ENCODE data around the gene NOX3.

Gene NOX3

DNA sequence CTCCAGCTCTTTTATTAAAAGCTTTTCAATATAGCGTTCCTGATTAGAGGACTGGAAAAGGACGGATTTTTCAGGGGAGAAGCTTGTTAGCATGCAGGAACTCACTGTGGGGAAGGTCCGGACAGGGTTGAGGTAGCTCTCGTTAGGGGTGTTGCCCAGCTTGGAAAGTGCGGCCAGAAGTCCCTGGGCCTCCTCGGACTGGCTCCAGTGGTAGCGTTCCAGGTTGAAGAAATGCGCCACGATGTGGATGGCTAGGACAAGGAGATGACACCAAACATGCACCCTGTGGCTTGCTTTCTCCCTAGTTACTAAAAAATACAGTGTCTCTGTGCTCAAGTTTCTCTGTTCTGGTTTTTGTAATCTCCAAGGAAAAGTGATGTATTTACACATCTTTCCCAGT lies 12.5 kb downstream of the NOX3 start:
- Histone ChIP-seq H3K27me3 (ENCODE audit: insufficient read depth, poor library complexity, severe bottlenecking) (no peaks in the 10 kb centered on the region), H3K4me1 (ENCODE audit: insufficient read depth, poor library complexity, severe bottlenecking) (no peaks in the 10 kb centered on the region), H3K36me3 (ENCODE audit: low read depth) (no peaks in the 10 kb centered on the region), H3K4me3 (ENCODE audit: severe bottlenecking) (no peak overlapping the region), H3K27ac (ENCODE audit: poor library complexity, severe bottlenecking) (no peak overlapping the region), H3K9me3 (ENCODE audit: severe bottlenecking) (no peaks in the 10 kb centered on the region)
- no peak for ATAC-seq (ENCODE audit: low read depth)
- no peak for DNase-seq (ENCODE audit: low spot score)
- TF ChIP-seq, protein P1, sequence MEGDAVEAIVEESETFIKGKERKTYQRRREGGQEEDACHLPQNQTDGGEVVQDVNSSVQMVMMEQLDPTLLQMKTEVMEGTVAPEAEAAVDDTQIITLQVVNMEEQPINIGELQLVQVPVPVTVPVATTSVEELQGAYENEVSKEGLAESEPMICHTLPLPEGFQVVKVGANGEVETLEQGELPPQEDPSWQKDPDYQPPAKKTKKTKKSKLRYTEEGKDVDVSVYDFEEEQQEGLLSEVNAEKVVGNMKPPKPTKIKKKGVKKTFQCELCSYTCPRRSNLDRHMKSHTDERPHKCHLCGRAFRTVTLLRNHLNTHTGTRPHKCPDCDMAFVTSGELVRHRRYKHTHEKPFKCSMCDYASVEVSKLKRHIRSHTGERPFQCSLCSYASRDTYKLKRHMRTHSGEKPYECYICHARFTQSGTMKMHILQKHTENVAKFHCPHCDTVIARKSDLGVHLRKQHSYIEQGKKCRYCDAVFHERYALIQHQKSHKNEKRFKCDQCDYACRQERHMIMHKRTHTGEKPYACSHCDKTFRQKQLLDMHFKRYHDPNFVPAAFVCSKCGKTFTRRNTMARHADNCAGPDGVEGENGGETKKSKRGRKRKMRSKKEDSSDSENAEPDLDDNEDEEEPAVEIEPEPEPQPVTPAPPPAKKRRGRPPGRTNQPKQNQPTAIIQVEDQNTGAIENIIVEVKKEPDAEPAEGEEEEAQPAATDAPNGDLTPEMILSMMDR (IDR thresholded peaks at IDR 0.05; ENCODE audit: poor library complexity, severe bottlenecking) = no peak

DNA sequence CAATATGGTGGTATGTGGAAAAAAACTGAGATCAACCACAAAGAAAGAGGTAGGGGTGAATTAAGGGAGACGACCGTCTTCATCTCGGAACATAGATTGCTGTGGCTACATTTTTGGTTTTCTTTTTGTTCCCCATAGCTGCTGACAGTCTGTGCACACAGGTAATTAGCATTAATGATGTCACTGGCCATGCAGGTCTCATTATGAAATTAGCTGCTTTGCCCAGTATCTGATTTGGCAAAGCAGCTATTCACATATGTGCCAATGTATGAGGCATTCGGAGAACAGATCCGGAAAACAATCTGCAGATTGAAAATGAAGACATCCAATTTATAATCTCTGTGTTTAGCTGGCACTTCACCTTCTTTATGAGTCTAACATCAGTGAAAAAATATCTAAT lies 13.1 kb downstream of the NOX3 start:
- no peaks in the 10 kb centered on the region for H3K27me3 ChIP-seq (ENCODE audit: insufficient read depth, poor library complexity, severe bottlenecking)
- TF ChIP-seq, protein P1 (IDR thresholded peaks at IDR 0.05; ENCODE audit: poor library complexity, severe bottlenecking) = no peak
- ATAC-seq (ENCODE audit: low read depth) = no peak
- H3K9me3 ChIP-seq (ENCODE audit: severe bottlenecking) = no peaks in the 10 kb centered on the region
- H3K36me3 ChIP-seq (ENCODE audit: low read depth) = no peaks in the 10 kb centered on the region
- no peak overlapping the region for H3K4me3 ChIP-seq (ENCODE audit: severe bottlenecking)
- H3K4me1 ChIP-seq (ENCODE audit: insufficient read depth, poor library complexity, severe bottlenecking) = no peaks in the 10 kb centered on the region
- DNase-seq (ENCODE audit: low spot score) = no peak
- H3K27ac ChIP-seq (ENCODE audit: poor library complexity, severe bottlenecking) = no peak overlapping the region

DNA sequence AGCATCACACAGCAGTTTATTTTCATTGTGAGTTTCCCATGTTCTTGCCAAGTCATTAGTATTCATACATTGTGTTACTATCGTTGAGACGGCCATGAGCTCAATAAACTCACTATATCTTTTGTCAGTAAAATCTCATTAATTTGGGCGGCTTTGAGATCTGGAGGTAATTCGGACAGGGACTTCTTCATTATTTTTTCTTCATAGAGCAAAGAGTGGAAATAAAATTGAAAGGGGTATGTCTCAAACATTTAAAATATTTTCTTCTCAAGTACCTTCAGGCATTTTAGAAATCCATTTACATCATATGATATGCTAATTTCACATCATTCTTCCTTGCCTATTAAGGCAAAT lies 14.6 kb downstream of the NOX3 start:
- Histone ChIP-seq H3K27ac (ENCODE audit: poor library complexity, severe bottlenecking) (no peak overlapping the region), H3K9me3 (ENCODE audit: severe bottlenecking) (no peaks in the 10 kb centered on the region), H3K36me3 (ENCODE audit: low read depth) (no peaks in the 10 kb centered on the region), H3K4me1 (ENCODE audit: insufficient read depth, poor library complexity, severe bottlenecking) (no peaks in the 10 kb centered on the region), H3K27me3 (ENCODE audit: insufficient read depth, poor library complexity, severe bottlenecking) (no peaks in the 10 kb centered on the region), H3K4me3 (ENCODE audit: severe bottlenecking) (no peak overlapping the region)
- TF ChIP-seq, protein P1 (IDR thresholded peaks at IDR 0.05; ENCODE audit: poor library complexity, severe bottlenecking) = no peak
- no peak for ATAC-seq (ENCODE audit: low read depth)
- no peak for DNase-seq (ENCODE audit: low spot score)

DNA sequence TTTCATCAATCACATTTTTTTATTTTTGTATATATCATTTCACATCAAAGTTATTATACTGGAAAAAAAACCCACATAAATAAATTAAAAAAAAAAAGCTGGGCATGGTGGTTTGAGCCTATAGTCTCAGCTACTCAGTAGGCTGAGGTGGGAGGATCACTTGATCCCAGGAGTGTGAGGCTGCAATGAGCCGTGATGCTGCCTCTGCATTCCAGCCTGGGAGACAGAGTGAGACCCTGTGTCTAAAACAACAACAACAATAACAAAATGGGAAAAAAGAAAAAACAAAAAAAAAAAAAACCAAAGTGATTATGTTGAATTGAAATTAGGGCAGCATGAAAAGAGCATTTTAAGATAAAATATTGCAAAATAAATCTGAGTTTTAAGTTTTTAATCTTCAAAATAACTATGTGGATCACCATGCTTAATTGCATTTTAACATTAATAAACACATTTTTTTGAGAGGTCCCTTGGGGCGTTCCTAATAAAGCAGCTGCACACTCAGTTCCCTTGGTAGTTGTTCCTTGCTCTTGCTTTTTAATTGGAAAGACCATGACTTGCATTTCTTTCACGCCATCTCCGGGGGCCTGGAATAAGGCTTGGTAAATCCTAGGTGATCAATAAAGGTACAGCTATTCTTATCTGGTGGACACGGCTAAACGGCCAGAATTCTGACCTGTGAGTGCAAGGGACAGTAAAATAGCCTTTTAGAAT lies 15.1 kb downstream of the NOX3 start:
- H3K27ac ChIP-seq (ENCODE audit: poor library complexity, severe bottlenecking) = no peak overlapping the region
- no peak for ATAC-seq (ENCODE audit: low read depth)
- TF ChIP-seq, protein P1 (IDR thresholded peaks at IDR 0.05; ENCODE audit: poor library complexity, severe bottlenecking) = no peak

DNA sequence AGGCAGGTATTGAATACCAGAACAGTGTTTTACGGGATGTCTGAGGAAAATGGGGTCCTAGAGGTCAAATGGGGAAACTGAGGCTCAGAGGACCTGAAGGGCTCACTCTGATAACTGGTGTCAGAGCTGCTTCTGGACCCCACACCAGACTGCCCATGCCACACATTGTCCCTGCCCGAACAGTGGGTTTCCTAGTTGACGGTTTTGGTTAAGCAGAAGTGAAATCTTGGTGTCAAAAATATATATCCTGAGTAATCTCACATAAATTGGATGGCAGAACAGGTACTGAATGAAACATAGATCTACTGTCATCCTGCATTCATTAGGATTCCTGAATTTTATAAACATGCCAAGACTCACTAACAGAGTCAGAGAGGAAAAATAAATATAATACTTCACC lies 16.3 kb downstream of the NOX3 start:
- no peak for DNase-seq (ENCODE audit: low spot score)

More for the DNA sequence above, 15.1 kb downstream of the NOX3 start:
- no peaks in the 10 kb centered on the region for H3K9me3 ChIP-seq (ENCODE audit: severe bottlenecking)
- no peak overlapping the region for H3K4me3 ChIP-seq (ENCODE audit: severe bottlenecking)
- H3K4me1 ChIP-seq (ENCODE audit: insufficient read depth, poor library complexity, severe bottlenecking) = no peaks in the 10 kb centered on the region
- no peaks in the 10 kb centered on the region for H3K27me3 ChIP-seq (ENCODE audit: insufficient read depth, poor library complexity, severe bottlenecking)
- no peak for DNase-seq (ENCODE audit: low spot score)
- H3K36me3 ChIP-seq (ENCODE audit: low read depth) = no peaks in the 10 kb centered on the region

More for the DNA sequence above, 16.3 kb downstream of the NOX3 start:
- Histone ChIP-seq H3K27ac (ENCODE audit: poor library complexity, severe bottlenecking) (no peak overlapping the region), H3K27me3 (ENCODE audit: insufficient read depth, poor library complexity, severe bottlenecking) (no peaks in the 10 kb centered on the region), H3K36me3 (ENCODE audit: low read depth) (no peaks in the 10 kb centered on the region), H3K4me1 (ENCODE audit: insufficient read depth, poor library complexity, severe bottlenecking) (no peaks in the 10 kb centered on the region), H3K9me3 (ENCODE audit: severe bottlenecking) (no peaks in the 10 kb centered on the region), H3K4me3 (ENCODE audit: severe bottlenecking) (no peak overlapping the region)
- TF ChIP-seq, protein P1 (IDR thresholded peaks at IDR 0.05; ENCODE audit: poor library complexity, severe bottlenecking) = no peak
- ATAC-seq (ENCODE audit: low read depth) = no peak
